Measurements from ENCODE around the gene EPC2.

EPC2 gene

DNA sequence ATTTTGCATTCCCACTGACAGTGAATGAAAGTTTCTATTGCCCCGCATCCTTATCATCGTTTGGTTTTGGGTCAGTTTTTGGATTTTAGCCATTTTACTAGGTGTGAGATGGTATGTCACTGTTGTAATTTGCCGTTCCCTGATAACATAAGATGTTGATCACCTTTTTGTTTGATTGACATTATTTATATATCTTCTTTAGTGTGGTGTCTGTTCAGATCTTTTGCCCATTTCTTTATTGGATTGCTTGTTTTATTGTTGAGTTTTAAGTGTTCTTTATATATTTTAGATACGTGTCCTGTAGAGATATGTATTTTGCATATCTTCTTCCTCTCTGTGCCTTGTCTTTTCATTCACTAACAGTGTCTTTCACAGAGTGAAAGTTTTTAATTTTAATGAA, 55.3 kb downstream of the EPC2 start:
- TF ChIP-seq CTCF (IDR thresholded peaks at IDR 0.05): no peak
- no peak for DNase-seq
- intact Hi-C loops (cut with DNase I; ENCODE audit: low total_unique reads): no loop called here
- Histone ChIP-seq H3K27ac (no peak overlapping the region), H3K9me3 (peaks cover 0 to 31% (median 0%) of the 10 kb centered on the region in 3 donors), H3K27me3 (no peaks in the 10 kb centered on the region), H3K36me3 (peaks cover 0 to 14% (median 11%) of the 10 kb centered on the region in 3 donors), H3K4me1 (no peaks in the 10 kb centered on the region), H3K4me3 (no peak overlapping the region)

- H3K36me3 ChIP-seq: peaks cover 5 to 20% (median 15%) of the 10 kb centered on the region in 3 donors
- intact Hi-C loops (cut with DNase I; ENCODE audit: low total_unique reads): no loop called here
- H3K27me3 ChIP-seq: no peaks in the 10 kb centered on the region
- H3K4me1 ChIP-seq: no peaks in the 10 kb centered on the region
- no peak for DNase-seq
- no peak overlapping the region for H3K27ac ChIP-seq
- H3K4me3 ChIP-seq: no peak overlapping the region
- no peak for TF ChIP-seq CTCF (IDR thresholded peaks at IDR 0.05)
- H3K9me3 ChIP-seq: peaks cover 0 to 31% (median 0%) of the 10 kb centered on the region in 3 donors
Observed at GRCh38 chr2:148701039-148701438, 56.5 kb downstream of the EPC2 start.

- no peak for DNase-seq
- Histone ChIP-seq H3K36me3 (peaks cover 5 to 20% (median 15%) of the 10 kb centered on the region in 3 donors), H3K4me3 (no peak overlapping the region), H3K4me1 (no peaks in the 10 kb centered on the region), H3K9me3 (peaks cover 0 to 31% (median 0%) of the 10 kb centered on the region in 3 donors), H3K27me3 (no peaks in the 10 kb centered on the region), H3K27ac (no peak overlapping the region)
- intact Hi-C loops (cut with DNase I; ENCODE audit: low total_unique reads): no loop called here
- TF ChIP-seq CTCF (IDR thresholded peaks at IDR 0.05): no peak
Observed at GRCh38 chr2:148701877-148702276, 57.3 kb downstream of the EPC2 start.

GRCh38 chr2:148702475-148702874, 57.9 kb downstream of the EPC2 start:
- no peaks in the 10 kb centered on the region for H3K27me3 ChIP-seq
- no peak for DNase-seq
- peaks cover 0 to 31% (median 0%) of the 10 kb centered on the region in 3 donors for H3K9me3 ChIP-seq
- intact Hi-C loops (cut with DNase I; ENCODE audit: low total_unique reads): no loop called here
- TF ChIP-seq CTCF (IDR thresholded peaks at IDR 0.05): no peak
- H3K4me1 ChIP-seq: no peaks in the 10 kb centered on the region
- H3K27ac ChIP-seq: no peak overlapping the region
- no peak overlapping the region for H3K4me3 ChIP-seq
- H3K36me3 ChIP-seq: peaks cover 5 to 20% (median 15%) of the 10 kb centered on the region in 3 donors

- Histone ChIP-seq H3K36me3 (peaks cover 5 to 20% (median 15%) of the 10 kb centered on the region in 3 donors), H3K27me3 (no peaks in the 10 kb centered on the region), H3K27ac (no peak overlapping the region), H3K4me1 (no peaks in the 10 kb centered on the region), H3K4me3 (no peak overlapping the region), H3K9me3 (peaks cover 0 to 31% (median 0%) of the 10 kb centered on the region in 3 donors)
- TF ChIP-seq CTCF (IDR thresholded peaks at IDR 0.05): no peak
- intact Hi-C loops (cut with DNase I; ENCODE audit: low total_unique reads): no loop called here
- DNase-seq: no peak
Observed at GRCh38 chr2:148704247-148704646, 59.7 kb downstream of the EPC2 start.

Data from tibial artery (tissue), 4 donors.